HepG2 (cell line): Measurements from ENCODE around the gene KRT3. TPM values are rescaled to one million over a fixed set of nuclear protein-coding genes. Genes with fewer than 3 reads are reported as not detected.

Source experiments
- ATAC-seq: fragments of 200-7000 bp; cut with Tn5 transposase; 3 replicates; pipeline ENCODE4 v1.9.1; 2020; ENCODE audit warnings: mild to moderate bottlenecking, moderate library complexity
- BruUV-seq: library from RNA; stranded (reverse); fragments of 400-500 nt; replicated peaks from 2 replicates; lab custom pipeline; 2021; lab: Mats Ljungman, UMichigan
- CTCF ChIA-PET: fragments of 300-600 bp; formaldehyde crosslinking; extraction: SDS; loops from one replicate; lab custom pipeline; 2021; ENCODE audit warnings: low total read pairs, inconsistent platforms, low intra/inter-chr PET ratio; lab: Yijun Ruan, JAX
- POLR2A ChIA-PET: fragments of 350-600 bp; sonication (Branson Sonifier 250); formaldehyde crosslinking; loops from one replicate; lab custom pipeline; 2020; ENCODE audit warnings: antibody characterized with exemption, inconsistent platforms; lab: Yijun Ruan, JAX
- DNase-seq: peaks from one replicate; pipeline ENCODE4 v3.0.0-alpha.2; 2015; ENCODE audit warnings: low spot score
- FAIRE-seq: peaks from 3 replicates; lab custom pipeline; 2011; peaks lifted over from hg19 to GRCh38; lab: Jason Lieb, UNC
- H2AFZ ChIP-seq: one replicate; pipeline ENCODE4 v1.6.1; 2011; ENCODE audit warnings: low read length, inconsistent platforms
- H3K27ac ChIP-seq: fragments of 300-600 bp; 3 replicates; pipeline ENCODE4 v1.8.0; 2011; ENCODE audit warnings: mixed run types, mild to moderate bottlenecking, mixed read lengths, low read length, inconsistent platforms; ENCODE audit not compliant: insufficient read depth; ENCODE audit errors: extremely low read length
- H3K27me3 ChIP-seq, 2 experiments: fragments of 200-600 bp in 1 of 2; 2 replicates in 1 of 2; 3 replicates in 1 of 2; pipeline versions ENCODE4 v1.6.0 to v1.8.0; 2011; ENCODE audit warnings: low read length in 2 of 2, mild to moderate bottlenecking in 2 of 2, moderate library complexity in 2 of 2, inconsistent platforms in 1 of 2; ENCODE audit not compliant: insufficient read depth in 2 of 2, control insufficient read depth in 1 of 2
- H3K36me3 ChIP-seq, 2 experiments: fragments of 200-600 bp in 1 of 2; replicated peaks in 1 of 2; 2 replicates in 1 of 2; 3 replicates in 1 of 2; pipeline versions ENCODE4 v1.5.1 to v1.8.0; 2011; ENCODE audit warnings: low read length in 2 of 2, inconsistent platforms in 1 of 2; ENCODE audit not compliant: insufficient read depth in 2 of 2, control insufficient read depth in 1 of 2
- H3K4me1 ChIP-seq: 2 replicates; pipeline ENCODE4 v1.5.1; 2012; ENCODE audit warnings: low read length, inconsistent platforms; ENCODE audit not compliant: insufficient read depth
- H3K4me2 ChIP-seq: 2 replicates; pipeline ENCODE4 v1.6.0; 2011; ENCODE audit warnings: low read depth, low read length, inconsistent platforms
- H3K4me3 ChIP-seq, 3 experiments: fragments of 200-600 bp in 1 of 3; sonication (generic), shearing (Covaris generic) in 1 of 3; replicated peaks in 1 of 3; 2 replicates each; pipeline ENCODE4 v1.5.1; 2011 to 2016; ENCODE audit warnings: low read length in 3 of 3, inconsistent platforms in 2 of 3, low read depth in 2 of 3, mild to moderate bottlenecking in 2 of 3, control low read depth in 1 of 3, mixed read lengths in 1 of 3; ENCODE audit not compliant: insufficient read depth in 1 of 3
- H3K79me2 ChIP-seq: one replicate; pipeline ENCODE4 v1.6.1; 2011; ENCODE audit warnings: low read length, inconsistent platforms; ENCODE audit not compliant: insufficient read depth
- H3K9ac ChIP-seq: 2 replicates; pipeline ENCODE4 v1.6.0; 2011; ENCODE audit warnings: mild to moderate bottlenecking, low read depth, low read length, inconsistent platforms; ENCODE audit not compliant: insufficient read depth
- H3K9me3 ChIP-seq: 2 replicates; pipeline ENCODE4 v1.5.1; 2012; ENCODE audit warnings: mild to moderate bottlenecking, low read length
- H4K20me1 ChIP-seq: 2 replicates; pipeline ENCODE4 v1.6.0; 2011; ENCODE audit warnings: inconsistent platforms, mild to moderate bottlenecking, low read length, moderate library complexity; ENCODE audit not compliant: insufficient read depth
- AGO1 ChIP-seq: fragments of 200-400 bp; formaldehyde crosslinking; IDR thresholded peaks from 2 replicates; pipeline ENCODE4 v1.6.1; 2017; ENCODE audit warnings: mild to moderate bottlenecking, low read depth, low read length, moderate library complexity; ENCODE audit not compliant: poor library complexity, severe bottlenecking
- CENPT ChIP-seq: sonication (generic); formaldehyde crosslinking; IDR thresholded peaks from 2 replicates; pipeline ENCODE4 v1.8.0; 2022; ENCODE audit warnings: low read depth, mild to moderate bottlenecking, moderate library complexity, missing genetic modification reagents
- IKZF4 ChIP-seq: sonication (generic); formaldehyde crosslinking; IDR thresholded peaks from 2 replicates; pipeline ENCODE4 v1.5.1; 2020; ENCODE audit warnings: borderline replicate concordance, mild to moderate bottlenecking, low read depth, missing genetic modification reagents; ENCODE audit errors: not compliant biosample characterization
- MYC ChIP-seq: sonication (generic); formaldehyde crosslinking; IDR thresholded peaks from 2 replicates; pipeline ENCODE4 v1.9.0; 2021; ENCODE audit warnings: missing genetic modification reagents, borderline replicate concordance
- RBAK ChIP-seq: sonication (generic); formaldehyde crosslinking; IDR thresholded peaks from 2 replicates; pipeline ENCODE4 v1.5.1; 2020; ENCODE audit warnings: mild to moderate bottlenecking, missing genetic modification reagents
- REPIN1 ChIP-seq: sonication (generic); formaldehyde crosslinking; IDR thresholded peaks from 2 replicates; pipeline ENCODE4 v1.8.0; 2022; ENCODE audit warnings: missing genetic modification reagents, low read depth, mild to moderate bottlenecking, borderline replicate concordance
- ZFP36L2 ChIP-seq: sonication (generic); formaldehyde crosslinking; IDR thresholded peaks from 2 replicates; pipeline ENCODE4 v1.4.0; 2020; ENCODE audit warnings: missing genetic modification reagents
- ZFYVE20 ChIP-seq: sonication (generic); formaldehyde crosslinking; IDR thresholded peaks from 2 replicates; pipeline ENCODE4 v1.8.0; 2023; ENCODE audit warnings: low read depth, mild to moderate bottlenecking, moderate library complexity, missing genetic modification reagents, borderline replicate concordance
- ZNF136 ChIP-seq: sonication (generic); formaldehyde crosslinking; IDR thresholded peaks from 2 replicates; pipeline ENCODE4 v1.8.1; 2022; ENCODE audit warnings: low read depth, mild to moderate bottlenecking, moderate library complexity, missing genetic modification reagents
- ZNF512B ChIP-seq: sonication (generic); formaldehyde crosslinking; IDR thresholded peaks from 2 replicates; pipeline ENCODE4 v1.5.1; 2020; ENCODE audit warnings: missing genetic modification reagents, mild to moderate bottlenecking, borderline replicate concordance
- ZNF550 ChIP-seq: sonication (generic); formaldehyde crosslinking; IDR thresholded peaks from 2 replicates; pipeline ENCODE4 v1.4.0; 2020; ENCODE audit warnings: mild to moderate bottlenecking, missing genetic modification reagents, borderline replicate concordance
- ZNF572 ChIP-seq: sonication (generic); formaldehyde crosslinking; IDR thresholded peaks from 2 replicates; pipeline ENCODE4 v1.5.1; 2020; ENCODE audit warnings: mild to moderate bottlenecking, missing genetic modification reagents
- ZNF766 ChIP-seq: sonication (generic); formaldehyde crosslinking; IDR thresholded peaks from 2 replicates; pipeline ENCODE4 v1.5.0; 2020; ENCODE audit warnings: missing genetic modification reagents, borderline replicate concordance
- WGBS: methylation state at CpG from one replicate; pipeline ENCODE4 v1.1.6; 2017; ENCODE audit warnings: low lambda C conversion rate; 5-methylcytosine and 5-hydroxymethylcytosine counted together
- in situ Hi-C: cut with HindIII; loops from 2 replicates; pipeline ENCODE4 v1.10.0; 2017; ENCODE audit warnings: low pct_unique_long_range_greater_than_20kb; ENCODE audit not compliant: extremely low pct_ligation_motif_present
- intact Hi-C: fragments of 100-400 bp; cut with micrococcal nuclease; formaldehyde crosslinking; loops from one replicate; pipeline ENCODE4 v1.10.0; 2022; ENCODE audit not compliant: unreplicated experiment
- polyA plus RNA-seq, 8 experiments: library from polyadenylated mRNA; depleted of rRNA in 3 of 8; stranded (reverse) in 7 of 8; unstranded in 1 of 8; fragments of >200 nt; fragmentation: Illumina TruSeq in 4 of 8; extraction: Trizol in 4 of 8; gene quantifications; 2 replicates each; pipeline versions ENCODE4 v1.2.1 to v1.2.3, GENCODE V29; 2011 to 2016; ENCODE audit warnings: low read depth in 4 of 8, missing spikeins in 1 of 8, mixed read lengths in 1 of 8; ENCODE audit not compliant: insufficient read depth in 1 of 8
- total RNA-seq, 5 experiments: library from RNA; depleted of rRNA; stranded (reverse); fragments of >200 nt; fragmentation: Illumina TruSeq; extraction: Trizol; gene quantifications; 2 replicates each; pipeline ENCODE4 v1.2.3, GENCODE V29; 2016; ENCODE audit warnings: low read depth in 1 of 5

Gene KRT3
- total and polyA plus RNA-seq, 2 of the 13 experiments (the other 11 are each of a cell fraction or from before 2014, with no cell fraction given): not detected

GRCh38 chr12:52759218-52759617 is 36.7 kb downstream of the KRT3 start:
- in situ Hi-C loops: no loop called here
- no TSS peak for BruUV-seq
- Histone ChIP-seq H3K4me3 (no peak overlapping the region), H3K9me3 (no peaks in the 10 kb centered on the region; the same call in 1 of the 2 replicates), H3K4me1 (no peaks in the 10 kb centered on the region), H3K9ac (no peak overlapping the region), H3K4me2 (no peak overlapping the region), H3K27ac (no peak overlapping the region), H3K36me3 (no peaks in the 10 kb centered on the region), H2AFZ (no peak overlapping the region), H3K27me3 (no peaks in the 10 kb centered on the region)
- DNase-seq (no peak), ATAC-seq (no peak), FAIRE-seq (no peak)
- WGBS: 0% methylated on average over 2 of the region's 2 CpGs
- TF ChIP-seq RBAK (no peak), ZNF572 (no peak), ZNF512B (CRISPR knock-in tag) (no peak), ZFYVE20 (CRISPR knock-in tag) (no peak), ZNF766 (CRISPR knock-in tag) (no peak), MYC (CRISPR knock-in tag) (no peak), ZNF136 (CRISPR knock-in tag) (no peak), CENPT (no peak), REPIN1 (CRISPR knock-in tag) (no peak), ZFP36L2 (CRISPR knock-in tag) (no peak), ZNF550 (CRISPR knock-in tag) (no peak), AGO1 (no peak), IKZF4 (CRISPR knock-in tag) (no peak)
- TF ChIP-seq, all 625 proteins: peak for 0
- ChIA-PET CTCF (no interaction called here), POLR2A (no interaction called here)
- Histone ChIP-seq H4K20me1 (no peaks in the 10 kb centered on the region), H3K79me2 (no peaks in the 10 kb centered on the region)
- intact Hi-C loops: no loop called here
